ENCODE measurements around the gene KCP.

Gene KCP

GRCh38 chr7:128940494-128941322, 30.2 kb upstream of the KCP start:
- intact Hi-C loops (cut with DNase I) = no loop called here
- peak in 32 of 42 donors; percentile 12 to 69 (median 52) for DNase-seq

- intact Hi-C loops (cut with DNase I) = no loop called here
- peak in 1 of 42 donors; percentile 3 for DNase-seq
These were observed 29.4 kb upstream of the KCP start for GRCh38 chr7:128939861-128940410.

- intact Hi-C loops (cut with DNase I) = no loop called here
- DNase-seq = peak in 8 of 42 donors; percentile 19 to 51 (median 36)
These were observed 28.8 kb upstream of the KCP start for GRCh38 chr7:128939075-128939860.

- DNase-seq = peak in 6 of 42 donors; percentile 8 to 48 (median 37)
- intact Hi-C loops (cut with DNase I) = no loop called here
These were observed 28.1 kb upstream of the KCP start for GRCh38 chr7:128938544-128939074.

GRCh38 chr7:128937647-128938543, 27.4 kb upstream of the KCP start, which contains the start of gene IRF5:
Gene IRF5, plus strand, starts transcription at chr7:128937927. Its CDS starts 4,155 bp downstream, at chr7:128942082.
- intact Hi-C loops (cut with DNase I) = no loop called here
- peak in 14 of 42 donors; percentile 0 to 59 (median 38) for DNase-seq

- peak in 1 of 42 donors; percentile 35 for DNase-seq
- intact Hi-C loops (cut with DNase I) = no loop called here
These were observed 26.8 kb upstream of the KCP start for GRCh38 chr7:128937271-128937646.

- DNase-seq = peak in 1 of 42 donors; percentile 16
- intact Hi-C loops (cut with DNase I) = no loop called here
These were observed 26.3 kb upstream of the KCP start for GRCh38 chr7:128936798-128937197.

GRCh38 chr7:128935342-128935730, 24.8 kb upstream of the KCP start:
- intact Hi-C loops (cut with DNase I) = no loop called here
- DNase-seq = peak in 1 of 42 donors; percentile 37

- intact Hi-C loops (cut with DNase I) = no loop called here
- peak in 2 of 42 donors; percentile 21 to 43 for DNase-seq
These were observed 24.1 kb upstream of the KCP start for GRCh38 chr7:128934361-128935341.

- DNase-seq = peak in 27 of 42 donors; percentile 16 to 69 (median 42)
- intact Hi-C loops (cut with DNase I) = no loop called here
These were observed 22.8 kb upstream of the KCP start for GRCh38 chr7:128933180-128933891.

GRCh38 chr7:128932862-128933179, 22.3 kb upstream of the KCP start:
- DNase-seq = peak in 1 of 42 donors; percentile 16

GRCh38 chr7:128931965-128932861, 21.7 kb upstream of the KCP start:
- DNase-seq = peak in 3 of 42 donors; percentile 9 to 29 (median 23)
- intact Hi-C loops (cut with DNase I) = no loop called here

More at GRCh38 chr7:128932862-128933179, 22.3 kb upstream of the KCP start:
- intact Hi-C loops (cut with DNase I) = no loop called here

GRCh38 chr7:128931190-128931798, 20.8 kb upstream of the KCP start:
- DNase-seq = peak in 3 of 42 donors; percentile 2 to 23 (median 16)
- intact Hi-C loops (cut with DNase I) = no loop called here

- DNase-seq = peak in 1 of 42 donors; percentile 9
- intact Hi-C loops (cut with DNase I) = no loop called here
These were observed 18.6 kb upstream of the KCP start for GRCh38 chr7:128928882-128929788.

Measured in head of caudate nucleus (tissue), 42 donors.